HG02763 (cell line): ENCODE measurements around the gene NKX6-2.

Experiments
- ATAC-seq: cut with Tn5 transposase; IDR thresholded peaks from one replicate; pipeline ENCODE4 v1.9.1; 2021; ENCODE audit warnings: mild to moderate bottlenecking, moderate library complexity; ENCODE audit not compliant: unreplicated experiment

NKX6-2 gene

DNA sequence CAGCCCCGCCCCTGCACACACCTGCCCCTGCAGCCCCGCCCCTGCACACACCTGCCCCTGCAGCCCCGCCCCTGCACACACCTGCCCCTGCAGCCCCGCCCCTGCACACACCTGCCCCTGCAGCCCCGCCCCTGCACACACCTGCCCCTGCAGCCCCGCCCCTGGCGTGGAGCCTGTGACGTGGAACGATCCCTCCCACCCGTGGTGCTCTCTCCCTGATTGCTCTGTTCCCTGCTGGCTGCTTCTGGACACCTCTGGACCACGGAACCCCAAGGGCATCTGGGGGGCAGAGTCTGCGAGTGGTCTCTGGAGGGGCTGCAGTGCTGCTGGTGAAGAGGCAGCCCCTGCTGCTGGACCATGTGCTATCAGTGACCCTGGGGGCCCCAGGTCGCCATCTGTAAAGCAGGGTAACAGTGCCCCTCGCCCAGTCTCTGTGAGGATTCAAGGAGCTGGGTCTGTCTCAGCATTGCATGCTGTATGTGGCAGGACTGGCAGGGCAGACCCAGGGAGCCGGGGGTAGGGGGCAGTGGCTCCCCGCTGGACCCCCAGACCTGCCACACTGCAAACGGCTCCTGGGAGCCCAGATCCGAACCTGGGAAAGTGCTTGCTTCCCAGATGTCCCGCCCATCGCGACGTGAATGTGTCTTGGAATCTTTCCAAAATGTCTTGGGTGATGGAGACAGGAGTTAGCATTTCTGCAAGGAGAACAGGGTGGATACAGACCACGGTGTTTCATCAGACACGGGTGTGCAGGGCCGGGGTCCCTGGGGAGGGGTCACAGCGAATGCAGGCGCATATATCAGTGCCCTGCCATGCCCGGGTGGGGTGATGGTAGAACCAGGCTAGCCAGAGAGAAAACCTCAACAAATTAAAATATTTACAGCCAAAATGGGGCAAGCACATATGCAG, 27.9 kb upstream of the NKX6-2 start:
- no peak for ATAC-seq

GRCh38 chr10:132813001-132813401, 27.1 kb upstream of the NKX6-2 start:
- ATAC-seq: no peak

GRCh38 chr10:132812520-132812919, 26.6 kb upstream of the NKX6-2 start:
- no peak for ATAC-seq

DNA sequence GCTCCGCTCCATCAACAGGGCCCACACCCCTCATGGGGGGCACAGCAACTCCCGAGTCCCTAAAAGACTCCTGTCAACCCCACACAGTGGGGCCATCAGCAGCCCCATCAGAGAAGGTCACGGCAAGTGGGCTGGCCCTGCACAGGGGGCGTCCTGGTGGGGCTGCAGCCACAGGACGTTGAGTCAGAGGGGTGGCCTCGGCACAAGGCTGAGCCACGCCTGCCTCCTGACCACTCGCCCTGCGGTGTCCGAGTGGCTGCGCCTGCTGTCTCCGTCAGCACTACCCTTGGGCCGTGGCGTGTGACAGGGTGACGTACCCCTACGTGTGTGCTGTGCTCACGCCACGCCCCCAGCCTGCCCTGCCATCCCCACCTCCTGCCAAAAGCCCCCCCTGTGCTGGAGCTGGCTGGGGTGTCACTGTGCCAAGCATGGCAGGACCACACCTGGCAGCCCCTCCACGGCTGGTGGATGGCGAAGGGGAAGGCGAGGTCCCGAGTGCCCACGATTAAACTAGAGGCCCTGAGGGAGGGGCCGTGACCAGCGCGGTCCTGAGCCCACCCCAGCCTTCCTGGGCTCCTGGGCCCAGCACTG, 26.0 kb upstream of the NKX6-2 start:
- ATAC-seq: no peak

DNA sequence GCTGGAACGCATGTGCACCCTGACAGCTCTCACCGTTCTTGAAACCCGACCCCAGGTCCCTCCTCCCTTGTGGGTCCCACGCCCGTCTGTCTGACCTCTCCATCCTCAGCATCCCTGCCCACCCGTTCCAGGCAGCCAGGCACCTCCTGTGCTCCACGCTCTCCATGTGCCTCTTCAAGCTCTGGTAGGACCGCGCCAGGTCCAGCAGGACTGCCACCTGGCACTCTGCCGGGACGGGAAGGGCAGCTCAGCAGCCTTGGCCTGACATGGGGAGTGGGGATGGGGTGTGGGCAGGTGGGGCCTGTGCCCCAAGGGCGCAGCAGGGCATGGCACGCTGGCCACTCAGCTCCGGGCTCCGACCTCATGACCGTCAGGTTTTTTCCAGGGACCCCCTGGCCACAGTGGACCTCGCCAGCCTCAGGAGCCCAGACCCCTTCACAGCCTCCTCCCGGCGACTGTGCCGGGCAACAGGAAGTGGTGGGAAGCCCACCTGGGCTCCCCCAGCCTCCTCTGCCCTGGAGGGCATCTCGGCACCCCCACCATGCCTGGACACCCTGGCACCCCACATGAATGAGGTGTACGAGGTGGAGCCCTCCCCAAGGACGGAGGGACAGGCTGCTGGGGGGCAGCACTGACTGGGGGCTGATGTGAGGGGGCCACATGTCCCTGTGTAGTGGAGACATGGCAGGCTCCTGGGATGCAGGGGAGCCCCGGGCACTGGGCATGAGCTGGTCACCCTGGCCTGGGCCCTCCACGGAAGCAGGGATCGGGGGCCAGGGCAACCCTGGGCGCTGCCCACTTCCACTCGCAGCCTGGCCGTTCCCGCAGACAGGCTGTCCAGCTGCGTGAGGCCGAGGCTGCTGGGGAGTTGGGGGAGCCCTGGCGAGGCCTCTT, 25.1 kb upstream of the NKX6-2 start:
- no peak for ATAC-seq

DNA sequence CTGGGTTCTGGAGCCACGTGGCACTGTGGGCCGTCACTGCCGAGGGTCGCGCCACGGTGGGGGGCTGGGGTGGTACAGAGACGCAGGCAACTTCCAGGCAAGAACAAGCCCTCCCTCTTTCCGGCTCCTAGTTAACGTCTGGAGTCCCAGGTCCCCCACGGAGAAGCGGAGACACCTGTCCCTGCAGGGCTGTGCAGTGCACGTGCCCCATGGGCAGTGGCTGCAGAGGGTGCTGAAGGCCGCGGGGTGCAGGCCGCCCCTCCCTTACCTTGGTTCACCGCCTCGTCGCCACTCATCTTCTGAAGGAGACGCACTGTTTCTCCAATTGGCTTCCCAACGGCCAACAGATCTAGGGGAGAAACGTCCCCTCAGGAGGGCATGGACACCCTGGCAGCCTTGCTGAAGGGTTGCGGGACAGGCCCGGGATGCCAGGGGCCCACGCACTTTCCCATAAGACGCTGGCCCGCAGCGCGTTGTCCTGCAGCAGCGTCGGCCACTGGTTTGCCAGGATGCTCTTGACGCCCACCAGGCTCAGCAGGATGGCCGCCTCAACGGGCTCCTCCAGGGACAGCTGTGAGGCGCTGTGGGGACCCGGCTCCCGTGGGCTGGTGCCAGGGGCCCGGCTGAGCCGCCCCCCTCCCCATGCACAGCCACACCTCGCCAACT, 24.3 kb upstream of the NKX6-2 start:
- ATAC-seq: no peak

- ATAC-seq: no peak
Measured at GRCh38 chr10:132809232-132810140, 23.5 kb upstream of the NKX6-2 start.

GRCh38 chr10:132808383-132809231, 22.7 kb upstream of the NKX6-2 start:
- no peak for ATAC-seq

DNA sequence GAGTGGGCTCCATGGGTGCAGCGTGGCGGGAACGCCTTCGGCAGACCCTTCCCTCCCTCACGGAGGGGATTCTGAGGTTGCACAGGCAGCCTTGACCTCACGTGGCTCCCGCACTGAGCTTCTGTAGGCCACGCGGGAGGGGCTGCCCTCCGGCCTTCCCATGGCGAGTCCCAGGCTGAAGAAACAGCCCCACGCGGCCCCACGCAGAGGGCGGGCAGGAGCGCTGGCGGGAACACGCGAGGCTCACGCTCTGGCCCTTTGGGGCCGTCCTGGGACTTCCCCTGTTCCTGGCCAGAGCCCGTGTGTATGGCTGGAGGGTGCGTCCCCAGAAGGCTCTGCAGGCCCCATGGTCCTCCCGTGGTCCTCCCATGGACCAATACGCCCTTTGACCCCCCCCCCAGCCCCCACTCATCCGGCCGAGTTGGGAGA, 21.7 kb upstream of the NKX6-2 start:
- no peak for ATAC-seq

DNA sequence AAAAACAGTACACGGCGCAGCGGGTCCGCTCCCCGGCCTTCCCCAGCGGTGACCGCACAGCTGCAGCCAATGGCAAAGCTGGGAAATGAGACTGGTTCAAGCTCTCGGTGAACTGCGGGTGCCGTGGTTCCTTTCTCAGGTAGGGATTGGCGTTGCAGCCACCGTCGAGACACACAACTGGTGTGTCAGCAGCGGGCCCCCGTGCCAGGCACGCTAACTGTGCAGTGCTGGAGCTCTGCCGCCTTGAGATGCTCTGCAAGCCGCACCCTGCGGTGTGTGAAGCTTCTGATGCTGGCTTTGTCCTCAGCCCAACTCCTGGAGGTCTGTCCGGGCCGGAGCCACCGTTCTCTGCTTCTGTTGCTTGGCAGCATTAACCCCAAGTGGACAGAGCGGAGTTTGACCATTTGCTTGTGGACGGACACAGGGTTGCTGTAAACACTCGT, 20.6 kb upstream of the NKX6-2 start:
- no peak for ATAC-seq

DNA sequence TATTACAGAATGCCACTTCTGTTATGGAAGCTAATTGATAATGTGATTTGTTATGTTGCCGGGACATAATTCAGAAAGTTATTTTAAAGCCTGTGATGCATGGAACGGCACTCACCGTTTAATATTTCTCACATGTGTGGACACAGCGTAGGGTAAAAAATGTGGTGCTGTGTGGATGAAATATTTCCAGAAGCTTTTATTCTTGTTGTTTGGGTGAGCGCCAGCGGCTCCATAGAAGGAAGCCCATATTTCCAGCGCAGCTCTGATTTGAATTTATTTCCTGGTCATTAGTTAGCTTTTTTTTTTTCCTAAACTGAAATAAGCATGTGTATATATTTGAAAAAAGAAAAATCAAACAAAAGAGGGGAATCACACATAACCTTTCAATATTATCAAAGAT, 20.2 kb upstream of the NKX6-2 start:
- no peak for ATAC-seq

DNA sequence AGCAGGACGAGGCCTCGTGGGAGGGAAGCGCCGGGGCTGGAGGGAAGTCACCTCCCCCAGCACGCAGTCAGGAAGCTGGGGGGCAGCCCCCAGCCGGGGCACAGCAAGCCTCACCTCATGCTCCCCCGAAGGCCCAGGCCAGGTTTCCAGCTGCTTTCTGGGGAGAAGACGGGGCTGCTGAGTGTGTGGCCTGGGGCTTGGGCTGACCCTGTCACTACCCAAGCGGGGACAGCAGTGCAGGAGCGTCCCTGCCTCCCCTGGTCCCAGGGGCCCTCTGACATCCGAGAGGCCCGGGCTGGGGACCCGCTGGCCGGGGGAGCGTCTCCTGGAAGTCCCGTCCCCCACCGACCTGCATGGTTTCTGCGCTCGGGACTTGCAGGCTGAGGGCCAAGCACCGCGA, 19.7 kb upstream of the NKX6-2 start:
- ATAC-seq: no peak

DNA sequence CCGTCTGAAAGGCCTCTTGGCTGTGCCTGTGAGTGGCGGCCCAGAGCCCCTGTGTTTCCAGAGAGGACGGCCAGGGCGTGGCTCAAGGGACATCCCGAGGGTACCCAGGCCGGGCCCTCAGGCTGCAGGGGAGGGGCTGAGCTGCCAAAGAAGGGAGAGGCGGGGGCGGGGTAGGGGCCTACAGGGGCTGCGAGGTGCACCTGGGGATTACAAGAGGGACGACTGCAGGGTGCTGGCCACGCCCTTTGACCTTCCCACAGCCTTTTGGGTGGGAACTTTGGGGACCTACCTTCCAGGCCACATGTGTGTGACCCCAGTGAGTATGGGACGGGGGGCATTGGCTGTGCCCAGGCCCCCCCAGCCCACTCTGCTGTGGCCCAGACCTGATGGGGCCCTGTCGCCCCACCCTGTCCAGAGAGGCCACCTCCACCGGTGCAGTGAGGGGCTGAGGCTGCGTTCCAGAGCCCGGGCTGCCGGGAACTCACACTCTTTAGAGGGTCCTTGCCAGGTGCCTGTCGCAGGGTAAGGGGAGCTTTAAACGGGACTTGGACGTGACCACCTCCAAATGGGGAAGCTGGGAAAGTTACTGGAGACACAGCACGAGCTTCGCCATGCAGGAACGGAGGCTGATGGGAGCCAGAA, 19.0 kb upstream of the NKX6-2 start:
- ATAC-seq: no peak

DNA sequence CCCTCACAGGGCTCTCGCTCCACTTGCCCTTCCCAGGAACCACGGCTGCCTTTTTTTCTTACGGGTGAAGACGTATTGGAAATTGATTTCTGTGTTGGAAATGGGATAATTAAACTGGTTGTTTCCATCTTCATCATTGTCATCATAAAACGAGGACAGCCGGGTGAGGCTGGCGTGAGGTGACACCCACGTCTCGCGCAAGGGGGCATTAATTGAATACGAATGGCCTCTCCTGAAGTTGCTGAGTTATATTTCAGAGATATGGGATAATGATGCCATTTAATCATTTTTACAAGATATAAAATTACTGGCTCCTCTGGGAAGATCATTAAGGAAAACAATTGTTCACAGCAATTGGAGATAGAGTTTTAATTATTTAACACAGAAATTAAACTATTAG, 18.3 kb upstream of the NKX6-2 start:
- no peak for ATAC-seq

- no peak for ATAC-seq
Measured at GRCh38 chr10:132803416-132804210, 17.7 kb upstream of the NKX6-2 start.

DNA sequence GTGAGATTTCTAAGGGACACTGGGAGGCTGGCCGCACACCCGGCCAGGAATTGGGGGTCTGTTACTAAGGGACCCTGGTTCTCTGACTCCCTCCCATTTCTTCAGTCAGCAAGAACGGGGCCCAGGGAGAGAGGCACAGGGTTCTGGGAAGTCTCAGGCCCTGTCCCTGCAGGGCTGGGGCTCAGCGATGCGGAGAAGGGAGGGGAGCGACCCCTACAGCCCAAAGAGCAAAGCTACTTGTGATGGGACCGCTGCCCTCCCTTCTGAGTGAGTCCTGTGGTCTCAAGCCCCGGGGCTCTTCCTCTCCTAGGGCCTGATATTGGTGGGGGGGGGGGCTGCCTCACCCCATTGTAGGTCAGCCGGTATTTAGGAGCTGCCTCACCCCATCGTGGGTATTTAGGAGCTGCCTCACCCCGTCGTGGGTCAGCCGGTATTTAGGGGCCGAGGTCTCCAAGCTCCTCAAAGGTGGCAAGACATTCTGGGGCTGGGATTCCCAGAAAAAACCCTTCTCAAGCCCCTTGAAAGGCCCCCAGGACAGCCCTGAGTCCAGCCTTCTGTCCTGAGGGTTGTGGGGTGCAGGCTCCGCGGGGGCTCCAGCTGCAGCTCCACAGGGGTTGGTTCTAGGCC, 16.9 kb upstream of the NKX6-2 start:
- ATAC-seq: no peak

GRCh38 chr10:132802048-132802447, 16.1 kb upstream of the NKX6-2 start:
- ATAC-seq: no peak
